Cardiac muscle cell (in vitro differentiated cells and primary cell): ENCODE results near the gene IL2RG. TPM values are rescaled to one million over a fixed set of nuclear protein-coding genes. Genes with fewer than 3 reads are reported as not detected.

Experiments
- DNase-seq, 2 donors: peaks; one replicate each; pipeline versions ENCODE4 v3.0.0 to v3.0.0-alpha.2; 2010 to 2017; ENCODE audit warnings: low read depth in 1 of 2, low spot score in 1 of 2
- H3K27ac ChIP-seq: fragments of 200-600 bp; sonication (generic); 2 replicates; pipeline ENCODE4 v1.5.1; 2016
- H3K27me3 ChIP-seq: fragments of 200-600 bp; sonication (generic); 2 replicates; pipeline ENCODE4 v1.6.0; 2016; ENCODE audit warnings: control low read depth
- H3K36me3 ChIP-seq: fragments of 200-600 bp; sonication (generic); 2 replicates; pipeline ENCODE4 v1.5.1; 2016; ENCODE audit warnings: control low read depth
- H3K4me1 ChIP-seq: fragments of 200-600 bp; sonication (generic); 2 replicates; pipeline ENCODE4 v1.8.1; 2017; ENCODE audit warnings: low read depth, mild to moderate bottlenecking, mixed run types
- H3K4me3 ChIP-seq: fragments of 200-600 bp; sonication (generic); 2 replicates; pipeline ENCODE4 v1.5.1; 2016; ENCODE audit warnings: mild to moderate bottlenecking
- H3K9me3 ChIP-seq: fragments of 200-600 bp; sonication (generic); 2 replicates; pipeline ENCODE4 v1.5.1; 2017; ENCODE audit warnings: low read depth, mild to moderate bottlenecking, control low read depth
- polyA plus RNA-seq: library from polyadenylated mRNA; unstranded; fragments of >200 nt; fragmentation: Nextera tagmentation; extraction: Ambion mirVana; gene quantifications from 2 replicates; pipeline ENCODE4 v1.2.1, GENCODE V29; 2016
- total RNA-seq: library from RNA; depleted of rRNA; stranded (reverse); fragments of >200 nt; gene quantifications from 2 replicates; pipeline ENCODE4 v1.2.3, GENCODE V29; 2016
- TF ChIP-seq, protein P1 (sequence below): IDR thresholded peaks from 2 replicates; pipeline ENCODE4 v1.5.1; 2012; ENCODE audit warnings: low read depth, mild to moderate bottlenecking, low read length

IL2RG gene
- total and polyA plus RNA-seq, 2 experiments from 2014 or later, result not detected

DNA sequence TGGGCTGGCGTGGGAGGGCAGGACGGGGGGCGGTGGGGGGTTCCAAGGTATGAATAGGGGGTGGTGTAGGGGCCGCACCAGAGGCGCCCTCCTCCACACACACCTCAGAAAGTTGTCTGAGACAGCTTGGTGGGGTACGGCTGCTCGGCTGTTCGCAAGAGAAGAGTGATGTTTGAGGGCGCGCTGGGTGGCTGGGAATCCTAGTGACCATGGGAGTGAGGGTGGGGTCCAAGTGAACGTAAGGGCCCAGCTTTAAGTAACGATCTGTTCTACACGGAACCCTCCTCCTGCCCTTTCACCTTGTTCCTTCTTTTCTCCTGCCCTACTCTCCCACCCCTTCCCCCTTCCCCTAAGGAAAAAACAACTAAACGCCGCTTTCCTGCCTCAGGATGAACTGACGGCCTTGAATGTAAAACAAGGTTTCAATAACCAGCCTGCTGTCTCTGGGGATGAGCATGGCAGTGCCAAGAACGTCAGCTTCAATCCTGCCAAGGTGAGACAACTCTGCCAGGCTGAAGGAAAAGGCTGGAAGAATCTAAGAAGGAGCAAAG is 7.7 kb upstream of the IL2RG start:
- no peaks in the 10 kb centered on the region for H3K4me1 ChIP-seq
- TF ChIP-seq, protein P1, sequence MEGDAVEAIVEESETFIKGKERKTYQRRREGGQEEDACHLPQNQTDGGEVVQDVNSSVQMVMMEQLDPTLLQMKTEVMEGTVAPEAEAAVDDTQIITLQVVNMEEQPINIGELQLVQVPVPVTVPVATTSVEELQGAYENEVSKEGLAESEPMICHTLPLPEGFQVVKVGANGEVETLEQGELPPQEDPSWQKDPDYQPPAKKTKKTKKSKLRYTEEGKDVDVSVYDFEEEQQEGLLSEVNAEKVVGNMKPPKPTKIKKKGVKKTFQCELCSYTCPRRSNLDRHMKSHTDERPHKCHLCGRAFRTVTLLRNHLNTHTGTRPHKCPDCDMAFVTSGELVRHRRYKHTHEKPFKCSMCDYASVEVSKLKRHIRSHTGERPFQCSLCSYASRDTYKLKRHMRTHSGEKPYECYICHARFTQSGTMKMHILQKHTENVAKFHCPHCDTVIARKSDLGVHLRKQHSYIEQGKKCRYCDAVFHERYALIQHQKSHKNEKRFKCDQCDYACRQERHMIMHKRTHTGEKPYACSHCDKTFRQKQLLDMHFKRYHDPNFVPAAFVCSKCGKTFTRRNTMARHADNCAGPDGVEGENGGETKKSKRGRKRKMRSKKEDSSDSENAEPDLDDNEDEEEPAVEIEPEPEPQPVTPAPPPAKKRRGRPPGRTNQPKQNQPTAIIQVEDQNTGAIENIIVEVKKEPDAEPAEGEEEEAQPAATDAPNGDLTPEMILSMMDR, result no peak
- peak in 1 of 2 donors; percentile 9 for DNase-seq
- H3K27ac ChIP-seq, result peak overlapping the region; percentile 90
- H3K4me3 ChIP-seq, result peak overlapping the region; percentile 52
- no peaks in the 10 kb centered on the region for H3K27me3 ChIP-seq
- no peaks in the 10 kb centered on the region for H3K9me3 ChIP-seq
- peaks cover 3% of the 10 kb centered on the region for H3K36me3 ChIP-seq

- H3K4me3 ChIP-seq, result peak within 1 kb of the TSS; percentile 52
- peak; percentile 83 to 86 for DNase-seq
- peak within 1 kb of the TSS; percentile 90 for H3K27ac ChIP-seq
- no peaks in the 10 kb centered on the region for H3K27me3 ChIP-seq
- TF ChIP-seq, protein P1, result no peak
- no peaks in the 10 kb centered on the region for H3K4me1 ChIP-seq
- H3K9me3 ChIP-seq, result no peaks in the 10 kb centered on the region
- peaks cover 3% of the 10 kb centered on the region for H3K36me3 ChIP-seq
These were observed 6.9 kb upstream of the IL2RG start, which contains the start of gene MED12 for GRCh38 chrX:71118032-71118984. TSS of gene MED12 (plus strand) at chrX:71118596. CDS start at chrX:71118755, 159 bp downstream.

DNA sequence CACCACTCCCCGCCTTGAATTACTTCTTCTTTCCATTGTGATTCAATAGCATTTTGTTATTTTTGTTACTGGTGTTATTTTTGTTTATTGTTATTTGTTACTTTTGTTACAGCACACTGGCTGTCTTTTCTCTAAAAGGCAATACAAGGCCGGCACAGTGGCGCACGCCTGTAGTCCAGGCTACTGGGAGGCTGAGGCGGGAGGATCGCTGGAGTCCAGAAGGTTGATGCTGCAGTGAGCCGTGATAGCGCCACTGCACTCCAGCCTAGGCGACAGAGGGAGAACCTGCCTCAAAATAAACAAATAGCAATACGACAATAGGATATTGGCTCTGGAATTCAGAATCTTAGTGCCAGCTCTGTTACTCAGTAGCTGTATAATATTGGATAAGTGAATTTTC is 6.0 kb upstream of the IL2RG start:
- H3K4me3 ChIP-seq, result no peak overlapping the region
- no peak for DNase-seq
- H3K27ac ChIP-seq, result no peak overlapping the region
- H3K27me3 ChIP-seq, result no peaks in the 10 kb centered on the region
- H3K36me3 ChIP-seq, result peaks cover 3% of the 10 kb centered on the region
- TF ChIP-seq, protein P1, result no peak
- no peaks in the 10 kb centered on the region for H3K9me3 ChIP-seq
- H3K4me1 ChIP-seq, result no peaks in the 10 kb centered on the region

- H3K9me3 ChIP-seq, result no peaks in the 10 kb centered on the region
- no peak overlapping the region for H3K27ac ChIP-seq
- no peak for DNase-seq
- H3K4me3 ChIP-seq, result no peak overlapping the region
- TF ChIP-seq, protein P1, result no peak
- peaks cover 14% of the 10 kb centered on the region for H3K4me1 ChIP-seq
- no peaks in the 10 kb centered on the region for H3K27me3 ChIP-seq
- H3K36me3 ChIP-seq, result no peaks in the 10 kb centered on the region
These were observed 599 bp upstream of the IL2RG start for GRCh38 chrX:71111921-71112431.

- H3K36me3 ChIP-seq, result no peaks in the 10 kb centered on the region
- H3K27me3 ChIP-seq, result no peaks in the 10 kb centered on the region
- TF ChIP-seq, protein P1, result no peak
- H3K4me3 ChIP-seq, result no peak overlapping the region
- H3K9me3 ChIP-seq, result no peaks in the 10 kb centered on the region
- H3K4me1 ChIP-seq, result peaks cover 19% of the 10 kb centered on the region
- DNase-seq, result no peak
- H3K27ac ChIP-seq, result peak overlapping the region; percentile 88
These were observed 2.3 kb downstream of the IL2RG start for GRCh38 chrX:71109051-71109450.
